ENCODE measurements around the gene LPAR1. TPM values are rescaled to one million over a fixed set of nuclear protein-coding genes. Genes with fewer than 3 reads are reported as not detected.

Gene LPAR1
- total and polyA plus RNA-seq, 2 of the 8 experiments (the other 6 are each of a cell fraction or from before 2014, with no cell fraction given) = 3.4 to 5.1 TPM

DNA sequence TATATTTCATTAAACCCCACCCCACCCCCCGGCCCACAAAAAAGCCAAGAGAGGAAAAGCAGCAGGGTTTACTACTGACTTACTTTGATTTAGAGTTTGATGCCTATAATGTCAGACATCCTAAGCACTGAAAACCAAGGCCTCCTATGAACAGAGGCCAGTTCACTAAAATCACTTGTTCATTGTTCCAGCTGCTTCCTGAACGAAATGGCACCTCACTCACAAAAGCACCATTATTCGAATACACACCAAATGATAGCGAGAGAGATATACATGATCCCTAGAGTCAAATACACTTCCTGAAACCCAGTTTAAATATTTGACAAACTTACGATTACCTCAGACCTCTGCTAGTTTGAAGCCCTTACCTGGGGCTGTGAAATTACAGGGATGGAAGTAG, 66.6 kb downstream of the LPAR1 start (continued):
- no peak for TF ChIP-seq CHD7 (IDR thresholded peaks at IDR 0.05; ENCODE audit: insufficient replicate concordance, low read length)
